ENCODE results near the gene EXTL1. TPM values are rescaled to one million over a fixed set of nuclear protein-coding genes. Genes with fewer than 3 reads are reported as not detected.

The EXTL1 gene
- total RNA-seq, 1 experiment from 2014 or later: 0.15 TPM

- Histone ChIP-seq H3K9ac (ENCODE audit: low read length) (no peak overlapping the region), H2AFZ (ENCODE audit: low read depth, low read length, poor library complexity, severe bottlenecking) (no peak overlapping the region), H3K36me3 (ENCODE audit: control insufficient read depth in 1 of 2, insufficient read depth in 2 of 2, low read length in 2 of 2) (no peaks in the 10 kb centered on the region), H3K9me2 (ENCODE audit: insufficient read depth) (no peaks in the 10 kb centered on the region), H4K20me1 (ENCODE audit: insufficient read depth) (no peaks in the 10 kb centered on the region), H3K27me3 (ENCODE audit: insufficient read depth, low read length) (no peaks in the 10 kb centered on the region), H3K4me1 (ENCODE audit: control insufficient read depth in 1 of 2, insufficient read depth in 2 of 2, low read length in 2 of 2) (peaks cover 6 to 49% of the 10 kb centered on the region in 2 experiments; a peak in 3 of 4 replicates), H3K27ac (ENCODE audit: low read depth, low read length) (no peak overlapping the region), H3K4me3 (replicated peaks in 1 of 2; ENCODE audit: low read depth in 1 of 2, low read length in 2 of 2) (no peak overlapping the region), H3K79me2 (ENCODE audit: insufficient read depth, low read length) (no peaks in the 10 kb centered on the region), H3K9me3 (ENCODE audit: control insufficient read depth in 1 of 2, insufficient read depth in 1 of 2, low read depth in 1 of 2, low read length in 2 of 2) (no peaks in the 10 kb centered on the region), H3K4me2 (ENCODE audit: low read length) (no peak overlapping the region)
- BruUV-seq (replicated peaks): no TSS peak
- DNase-seq (ENCODE audit: low read depth, low spot score) (no peak), ATAC-seq (no peak)
- ChIA-PET CTCF (interaction anchor here (1.2 kb wide), 1 partner anchor 45 kb away, joined by 3 read pairs; no protein-coding TSS in a partner anchor), POLR2A (no interaction called here), RAD21 (ENCODE audit: low non-redundant PET in 1 of 2, low total read pairs in 2 of 2, uncharacterized antibody in 2 of 2, unreplicated experiment in 2 of 2) (no interaction called here)
- TF ChIP-seq CTCF (IDR thresholded peaks at IDR 0.05 in 2 of 3, conservative IDR thresholded peaks at IDR 0.05 in 1 of 3; ENCODE audit: borderline replicate concordance in 1 of 3, insufficient read depth in 1 of 3, low read depth in 2 of 3, low read length in 2 of 3) (no peak), RAD21 (IDR thresholded peaks at IDR 0.05; ENCODE audit: low read depth) (no peak), EZH2phosphoT487 (IDR thresholded peaks at IDR 0.05; ENCODE audit: borderline replicate concordance) (no peak), ZFX (IDR thresholded peaks at IDR 0.05) (no peak), JUND (IDR thresholded peaks at IDR 0.05) (no peak), FOSL1 (IDR thresholded peaks at IDR 0.05; ENCODE audit: low read depth) (no peak), YY1 (IDR thresholded peaks at IDR 0.05; ENCODE audit: extremely low read depth, insufficient replicate concordance, low read depth, low read length) (no peak), ZNF274 (IDR thresholded peaks at IDR 0.05; ENCODE audit: low read depth, low read length) (no peak), SRF (IDR thresholded peaks at IDR 0.05; ENCODE audit: low read depth) (no peak), MAX (IDR thresholded peaks at IDR 0.05) (no peak), TCF7L2 (IDR thresholded peaks at IDR 0.05; ENCODE audit: borderline replicate concordance, extremely low read depth, insufficient read depth, insufficient read length) (no peak), CEBPB (IDR thresholded peaks at IDR 0.05; ENCODE audit: low read depth) (no peak), CBX3 (IDR thresholded peaks at IDR 0.05; ENCODE audit: low read depth) (no peak)
- intact Hi-C loops (cut with micrococcal nuclease): no loop called here
These were observed 59.9 kb downstream of the EXTL1 start for GRCh38 chr1:26081267-26082019.
